H1 (cell line): Measurements from ENCODE around the gene LRP1. TPM values are rescaled to one million over a fixed set of nuclear protein-coding genes. Genes with fewer than 3 reads are reported as not detected.

Experiments used
- CTCF ChIA-PET: fragments of 300-600 bp; sonication (Branson Sonifier 250); formaldehyde crosslinking; loops from one replicate; lab custom pipeline; 2021; ENCODE audit not compliant: partially characterized antibody; lab: Charles Lee
- POLR2A ChIA-PET: fragments of 300-600 bp; sonication (Branson Sonifier 250); formaldehyde crosslinking; loops from one replicate; lab custom pipeline; 2021; ENCODE audit warnings: inconsistent platforms; ENCODE audit not compliant: partially characterized antibody; lab: Charles Lee
- DNase-seq, 2 experiments: peaks; one replicate each; pipeline versions ENCODE4 v3.0.0 to v3.0.0-alpha.2; 2010 to 2022; ENCODE audit warnings: low spot score in 2 of 2, low read depth in 1 of 2, mixed read lengths in 1 of 2
- FAIRE-seq: peaks from 2 replicates; lab custom pipeline; 2011; peaks lifted over from hg19 to GRCh38; lab: Jason Lieb, UNC
- H2AFZ ChIP-seq: 2 replicates; pipeline ENCODE4 v1.8.1; 2012; ENCODE audit warnings: low read length, inconsistent platforms
- H2AK5ac ChIP-seq: 2 replicates; pipeline ENCODE4 v1.6.1; 2013; ENCODE audit warnings: low read depth, low read length
- H2BK120ac ChIP-seq: replicated peaks from 2 replicates; pipeline ENCODE3; 2013; ENCODE audit warnings: low read depth, low read length, inconsistent platforms
- H2BK12ac ChIP-seq: 2 replicates; pipeline ENCODE4 v1.6.1; 2013; ENCODE audit warnings: low read depth, low read length
- H2BK15ac ChIP-seq: 2 replicates; pipeline ENCODE4 v1.6.1; 2013; ENCODE audit warnings: low read length
- H2BK20ac ChIP-seq: 2 replicates; pipeline ENCODE4 v1.6.1; 2013; ENCODE audit warnings: low read length
- H2BK5ac ChIP-seq: 2 replicates; pipeline ENCODE4 v1.6.1; 2013; ENCODE audit warnings: low read depth, low read length
- H3K14ac ChIP-seq: 2 replicates; pipeline ENCODE4 v1.6.1; 2013; ENCODE audit warnings: inconsistent platforms; ENCODE audit not compliant: insufficient read length
- H3K18ac ChIP-seq: 2 replicates; pipeline ENCODE4 v1.6.1; 2013; ENCODE audit warnings: low read length; ENCODE audit errors: extremely low read depth
- H3K23ac ChIP-seq: 2 replicates; pipeline ENCODE4 v1.6.1; 2013; ENCODE audit warnings: inconsistent platforms; ENCODE audit not compliant: insufficient read length
- H3K23me2 ChIP-seq: 2 replicates; pipeline ENCODE4 v1.6.1; 2013; ENCODE audit warnings: low read depth, low read length
- H3K27ac ChIP-seq: 2 replicates; pipeline ENCODE4 v1.6.1; 2011; ENCODE audit warnings: low read depth, low read length, inconsistent platforms
- H3K27me3 ChIP-seq, 4 experiments: replicated peaks in 1 of 4; 1 replicate in 1 of 4; 2 replicates in 3 of 4; pipeline versions ENCODE4 v1.6.1 to v1.8.1; 2011 to 2013; ENCODE audit warnings: low read length in 3 of 4, mild to moderate bottlenecking in 3 of 4, inconsistent platforms in 2 of 4, mixed read lengths in 2 of 4, moderate library complexity in 1 of 4; ENCODE audit not compliant: control insufficient read depth in 3 of 4, insufficient read depth in 3 of 4; ENCODE audit errors: extremely low read depth in 1 of 4
- H3K36me3 ChIP-seq, 4 experiments: 2 replicates each; pipeline versions ENCODE4 v1.6.1 to v1.8.1; 2011 to 2013; ENCODE audit warnings: mild to moderate bottlenecking in 4 of 4, low read length in 3 of 4, moderate library complexity in 2 of 4, control low read depth in 1 of 4, inconsistent platforms in 1 of 4; ENCODE audit not compliant: insufficient read depth in 4 of 4, control insufficient read depth in 2 of 4
- H3K4ac ChIP-seq: replicated peaks from 2 replicates; pipeline ENCODE3; 2013; ENCODE audit warnings: low read length, low read depth, mixed read lengths, inconsistent platforms; ENCODE audit not compliant: insufficient read length
- H3K4me1 ChIP-seq, 4 experiments: replicated peaks in 1 of 4; 1 replicate in 1 of 4; 2 replicates in 3 of 4; pipeline versions ENCODE4 v1.6.1 to v1.8.1; 2011 to 2013; ENCODE audit warnings: low read length in 3 of 4, inconsistent platforms in 2 of 4, mixed read lengths in 1 of 4; ENCODE audit not compliant: insufficient read depth in 4 of 4, control insufficient read depth in 3 of 4
- H3K4me2 ChIP-seq, 2 experiments: 2 replicates each; pipeline versions ENCODE4 v1.6.1 to v1.8.1; 2011 to 2013; ENCODE audit warnings: low read depth in 2 of 2, low read length in 2 of 2, control low read depth in 1 of 2, inconsistent platforms in 1 of 2, mild to moderate bottlenecking in 1 of 2; ENCODE audit not compliant: insufficient read depth in 1 of 2
- H3K4me3 ChIP-seq, 4 experiments: fragments of 200-600, 300-600 bp in 1 of 4; sonication (generic), shearing (Covaris generic), sonication (Bioruptor Twin) in 1 of 4; 2 replicates each; pipeline versions ENCODE4 v1.5.1 to v1.8.1; 2011 to 2016; ENCODE audit warnings: low read length in 4 of 4, low read depth in 3 of 4, control low read depth in 2 of 4, inconsistent platforms in 2 of 4, mild to moderate bottlenecking in 2 of 4, mixed read lengths in 1 of 4, moderate library complexity in 1 of 4; ENCODE audit not compliant: insufficient read depth in 2 of 4; ENCODE audit errors: extremely low read depth in 1 of 4
- H3K56ac ChIP-seq: replicated peaks from 2 replicates; pipeline ENCODE3; 2013; ENCODE audit warnings: low read depth, mild to moderate bottlenecking, mixed read lengths, low read length, inconsistent platforms; ENCODE audit not compliant: insufficient read length
- H3K79me1 ChIP-seq: 2 replicates; pipeline ENCODE4 v1.6.1; 2013; ENCODE audit warnings: low read depth, low read length, control low read depth
- H3K79me2 ChIP-seq, 2 experiments: 2 replicates each; pipeline versions ENCODE4 v1.6.1 to v1.8.1; 2012 to 2013; ENCODE audit warnings: low read length in 2 of 2, mild to moderate bottlenecking in 2 of 2, inconsistent platforms in 1 of 2; ENCODE audit not compliant: insufficient read depth in 2 of 2, control insufficient read depth in 1 of 2
- H3K9ac ChIP-seq, 4 experiments: replicated peaks in 1 of 4; 1 replicate in 1 of 4; 2 replicates in 3 of 4; pipeline versions ENCODE4 v1.6.1 to v1.8.1; 2011 to 2013; ENCODE audit warnings: low read depth in 3 of 4, low read length in 3 of 4, control low read depth in 2 of 4, mild to moderate bottlenecking in 2 of 4, moderate library complexity in 2 of 4, inconsistent platforms in 1 of 4; ENCODE audit errors: extremely low read depth in 1 of 4
- H3K9me3 ChIP-seq, 2 experiments: 2 replicates each; pipeline versions ENCODE4 v1.6.1 to v1.8.1; 2012 to 2013; ENCODE audit warnings: mild to moderate bottlenecking in 2 of 2, moderate library complexity in 2 of 2, control low read depth in 1 of 2, inconsistent platforms in 1 of 2, low read depth in 1 of 2, low read length in 1 of 2, mixed read lengths in 1 of 2; ENCODE audit not compliant: insufficient read depth in 2 of 2
- H4K20me1 ChIP-seq, 2 experiments: replicated peaks in 1 of 2; 2 replicates each; pipeline versions ENCODE3 to v1.8.1; 2011 to 2013; ENCODE audit warnings: inconsistent platforms in 2 of 2, low read length in 2 of 2, mild to moderate bottlenecking in 1 of 2; ENCODE audit not compliant: insufficient read depth in 2 of 2, control insufficient read depth in 1 of 2
- H4K5ac ChIP-seq: 2 replicates; pipeline ENCODE4 v1.6.1; 2013; ENCODE audit warnings: low read length, low read depth, mixed read lengths, inconsistent platforms; ENCODE audit not compliant: insufficient read length
- H4K8ac ChIP-seq: 2 replicates; pipeline ENCODE4 v1.8.0; 2013; ENCODE audit warnings: mild to moderate bottlenecking, moderate library complexity, low read length, inconsistent platforms; ENCODE audit not compliant: insufficient read depth; ENCODE audit errors: extremely low read depth
- H4K91ac ChIP-seq: replicated peaks from 2 replicates; pipeline ENCODE3; 2013; ENCODE audit warnings: low read length, mixed read lengths, inconsistent platforms; ENCODE audit not compliant: insufficient read length
- BCL11A ChIP-seq, 2 experiments: IDR thresholded peaks; one replicate each; pipeline ENCODE4 v1.6.1; 2011; ENCODE audit warnings: low read depth in 2 of 2, low read length in 2 of 2, mild to moderate bottlenecking in 2 of 2
- CBX5 ChIP-seq: fragments of 300-800, 300-1000 bp; sonication (generic); IDR thresholded peaks from 2 replicates; pipeline ENCODE4 v1.7.1; 2016; ENCODE audit warnings: antibody characterized with exemption, low read length, low read depth
- CBX8 ChIP-seq: fragments of 300-800, 300-1000 bp; sonication (generic); IDR thresholded peaks from 2 replicates; pipeline ENCODE4 v1.7.1; 2016; ENCODE audit warnings: low read depth, low read length, borderline replicate concordance
- CHD2 ChIP-seq: IDR thresholded peaks from 2 replicates; pipeline ENCODE4 v1.6.1; 2012; ENCODE audit warnings: low read length, improper control_type of control experiment
- CTBP2 ChIP-seq: IDR thresholded peaks from 2 replicates; pipeline ENCODE4 v1.7.0; 2011; ENCODE audit warnings: borderline replicate concordance, mild to moderate bottlenecking, moderate library complexity, mixed read lengths, low read length; ENCODE audit not compliant: insufficient read depth, insufficient read length
- FOSL1 ChIP-seq: IDR thresholded peaks from 2 replicates; pipeline ENCODE4 v1.6.1; 2011; ENCODE audit warnings: mild to moderate bottlenecking, low read depth, low read length, moderate library complexity; ENCODE audit not compliant: insufficient read depth
- HDAC6 ChIP-seq: IDR thresholded peaks from one replicate; pipeline ENCODE4 v1.7.1; 2012; ENCODE audit warnings: low read depth, mild to moderate bottlenecking, inconsistent platforms, low read length, moderate library complexity
- JUN ChIP-seq: IDR thresholded peaks from 2 replicates; pipeline ENCODE4 v1.6.1; 2011; ENCODE audit warnings: low read depth, mild to moderate bottlenecking, improper control_type of control experiment, low read length
- KDM5A ChIP-seq: fragments of 200-600 bp; IDR thresholded peaks from 2 replicates; pipeline ENCODE4 v1.7.1; 2012; ENCODE audit warnings: mild to moderate bottlenecking, low read length, inconsistent platforms, mixed read lengths
- POU5F1 ChIP-seq: IDR thresholded peaks from 2 replicates; pipeline ENCODE4 v1.6.1; 2011; ENCODE audit warnings: low read depth, mild to moderate bottlenecking, low read length, moderate library complexity
- RNF2 ChIP-seq: fragments of 200-900, 300-1000 bp; sonication (generic); IDR thresholded peaks from 2 replicates; pipeline ENCODE4 v1.7.1; 2016; ENCODE audit warnings: borderline replicate concordance, low read depth, mild to moderate bottlenecking, antibody characterized with exemption, low read length; ENCODE audit not compliant: poor library complexity, severe bottlenecking; ENCODE audit errors: missing control alignments
- SAP30 ChIP-seq: fragments of 300-600 bp; sonication (generic); IDR thresholded peaks from 2 replicates; pipeline ENCODE4 v1.7.1; 2012; ENCODE audit warnings: low read length, moderate library complexity, mild to moderate bottlenecking, inconsistent platforms; ENCODE audit not compliant: insufficient read depth, insufficient replicate concordance
- TEAD4 ChIP-seq: IDR thresholded peaks from 2 replicates; pipeline ENCODE4 v1.6.1; 2012; ENCODE audit warnings: low read depth, low read length, inconsistent platforms, mixed read lengths
- WGBS, 2 experiments: shearing (Covaris generic) in 1 of 2; methylation state at CpG; one replicate each; pipeline versions ENCODE4 v1.1.6 to v1.1.7; 2013 to 2015; ENCODE audit warnings: low lambda C conversion rate in 2 of 2, mixed read lengths in 2 of 2, inconsistent platforms in 1 of 2, low coverage in 1 of 2, missing lambda C conversion rate in 1 of 2; ENCODE audit not compliant: insufficient replicate concordance in 2 of 2, insufficient coverage in 1 of 2, insufficient read length in 1 of 2; ENCODE audit errors: extremely low coverage in 1 of 2, missing lambda C conversion rate in 1 of 2; 5-methylcytosine and 5-hydroxymethylcytosine counted together
- polyA plus RNA-seq, 7 experiments: library from polyadenylated mRNA; depleted of rRNA in 3 of 7; stranded (reverse) in 5 of 7; unstranded in 2 of 7; fragments of >200 nt in 5 of 7; fragments of 200-250 nt in 2 of 7; gene quantifications; 1 replicate in 5 of 7; 2 replicates in 1 of 7; 4 replicates in 1 of 7; pipeline versions ENCODE4 v1.2.1 to v1.2.3, GENCODE V29; 2011 to 2013; ENCODE audit warnings: missing spikeins in 2 of 7, mixed read lengths in 2 of 7
- total RNA-seq: library from RNA; stranded (reverse); fragmentation: NEBNext Ultra II Directional; extraction: Animal tissue kit (Norgen Biotek cat#: 25700); gene quantifications from 2 replicates; pipeline ENCODE4 v1.2.1, GENCODE V29; 2021

Gene LRP1
- total and polyA plus RNA-seq, 2 of the 8 experiments (the other 6 are each of a cell fraction or from before 2014, with no cell fraction given), result 35.3 to 92.5 TPM

DNA sequence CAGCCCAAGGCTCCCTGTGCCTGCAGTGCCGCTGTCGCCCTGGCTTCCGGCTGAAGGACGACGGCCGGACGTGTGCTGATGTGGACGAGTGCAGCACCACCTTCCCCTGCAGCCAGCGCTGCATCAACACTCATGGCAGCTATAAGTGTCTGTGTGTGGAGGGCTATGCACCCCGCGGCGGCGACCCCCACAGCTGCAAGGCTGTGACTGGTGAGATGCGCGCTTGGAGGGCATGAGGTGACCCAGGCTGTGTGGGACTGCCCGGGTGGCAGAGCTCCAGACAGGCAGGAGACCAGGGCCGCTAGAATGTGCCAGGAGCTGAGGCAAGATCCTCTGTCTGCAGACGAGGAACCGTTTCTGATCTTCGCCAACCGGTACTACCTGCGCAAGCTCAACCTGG is 68.7 kb downstream of the LRP1 start:
- Histone ChIP-seq H3K23ac (no peak overlapping the region), H2BK12ac (no peak overlapping the region), H4K91ac (no peak overlapping the region), H2BK20ac (no peak overlapping the region), H3K9ac (no peak overlapping the region), H3K27ac (no peak overlapping the region), H3K56ac (no peak overlapping the region), H3K4ac (no peak overlapping the region), H2BK15ac (no peak overlapping the region), H3K4me2 (no peak overlapping the region), H3K9me3 (no peaks in the 10 kb centered on the region), H4K8ac (no peak overlapping the region), H2AK5ac (no peak overlapping the region), H4K20me1 (peaks cover 6 to 28% of the 10 kb centered on the region in 2 experiments), H2AFZ (no peak overlapping the region), H3K23me2 (peaks cover under 1% of the 10 kb centered on the region; the same call in 1 of the 2 replicates), H3K4me1 (no peaks in the 10 kb centered on the region), H3K18ac (no peak overlapping the region), H3K27me3 (no peaks in the 10 kb centered on the region), H3K79me1 (no peaks in the 10 kb centered on the region; the same call in 1 of the 2 replicates), H3K79me2 (no peaks in the 10 kb centered on the region), H2BK5ac (no peak overlapping the region), H2BK120ac (no peak overlapping the region), H3K14ac (no peak overlapping the region), H4K5ac (no peak overlapping the region), H3K4me3 (no peak overlapping the region), H3K36me3 (peaks cover 70 to 99% (median 91%) of the 10 kb centered on the region in 4 experiments)
- ChIA-PET CTCF (interaction anchor here (0.6 to 20.9 kb wide), 4 partner anchors 10 to 34 kb away, joined by 3 to 389 read pairs (median 19); no protein-coding TSS in a partner anchor), POLR2A (interaction anchor here (1.0 to 6.4 kb wide), 11 partner anchors 11 to 56 kb away, joined by 3 to 53 read pairs (median 5); partner anchors contain the start of gene SHMT2)
- TF ChIP-seq KDM5A (no peak), HDAC6 (no peak), BCL11A (IDR thresholded peaks at IDR 0.05; ENCODE audit: low read depth in 2 of 2, low read length in 2 of 2) (no peak), CHD2 (no peak), SAP30 (no peak), CBX8 (no peak), JUN (no peak), CTBP2 (no peak), CBX5 (no peak), TEAD4 (no peak), RNF2 (no peak), POU5F1 (no peak), FOSL1 (no peak)
- FAIRE-seq (no peak), DNase-seq (no peak)
- WGBS, 2 experiments, result 93% methylated on average over 22 of the region's 22 CpGs; no CpG with 5 or more reads in 1 of the 2 experiments
